Stimulated activated naive CD8-positive, alpha-beta T cell treated with anti-CD3 and anti-CD28 coated beads, Interleukin-15, Interleukin-2, amounts not matched to agents 100 ng/mL and 50 ng/mL, for 24 hours (primary cell): ENCODE measurements around the gene SIRT3.

ENCODE experiments used
- H3K27ac Mint-ChIP-seq: one replicate; pipeline ENCODE4 v1.8.0; 2021; ENCODE audit warnings: mild to moderate bottlenecking, mixed read lengths
- H3K27me3 Mint-ChIP-seq: one replicate; pipeline ENCODE4 v1.8.0; 2021; ENCODE audit warnings: mixed read lengths
- H3K36me3 Mint-ChIP-seq: one replicate; pipeline ENCODE4 v1.8.0; 2021; ENCODE audit warnings: low read depth, mixed read lengths
- H3K4me1 Mint-ChIP-seq: one replicate; pipeline ENCODE4 v1.8.0; 2021; ENCODE audit warnings: low read depth, mixed read lengths
- H3K4me3 Mint-ChIP-seq: one replicate; pipeline ENCODE4 v1.8.0; 2021; ENCODE audit warnings: mild to moderate bottlenecking, mixed read lengths
- H3K9me3 Mint-ChIP-seq: one replicate; pipeline ENCODE4 v1.8.0; 2021; ENCODE audit warnings: mixed read lengths

Gene SIRT3

GRCh38 chr11:235997-236773, at the start of gene SIRT3:
Gene SIRT3, minus strand, starts transcription at chr11:236342. Its CDS starts 14 bp downstream, at chr11:236328.
- Mint-ChIP-seq H3K27me3 (no peaks in the 10 kb centered on the region), H3K4me1 (peaks cover 49% of the 10 kb centered on the region), H3K4me3 (peak within 1 kb of the TSS; percentile 94), H3K9me3 (no peaks in the 10 kb centered on the region), H3K36me3 (peaks cover 27% of the 10 kb centered on the region), H3K27ac (peak within 1 kb of the TSS; percentile 99)

DNA sequence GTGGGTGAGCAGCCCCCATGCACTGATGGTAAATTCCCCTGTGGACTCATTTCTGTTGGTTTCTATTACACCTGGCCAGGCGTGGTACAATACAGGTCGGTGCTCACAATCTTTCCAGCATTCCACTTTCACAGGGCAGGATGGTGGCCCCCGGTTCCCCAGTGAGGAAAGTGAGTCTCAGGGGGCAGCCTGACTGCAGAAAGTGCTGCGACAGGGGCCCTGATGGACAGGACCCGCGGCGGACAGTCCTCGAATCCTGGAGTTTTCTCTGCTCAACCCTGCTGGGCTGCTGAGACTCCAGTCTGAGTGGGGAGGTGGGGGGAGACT, 49.7 kb upstream of the SIRT3 start:
- no peak overlapping the region for H3K27ac Mint-ChIP-seq
- H3K27me3 Mint-ChIP-seq: peaks cover 18% of the 10 kb centered on the region
- H3K4me1 Mint-ChIP-seq: peaks cover 54% of the 10 kb centered on the region
- H3K4me3 Mint-ChIP-seq: no peak overlapping the region
- peaks cover 4% of the 10 kb centered on the region for H3K36me3 Mint-ChIP-seq
- no peaks in the 10 kb centered on the region for H3K9me3 Mint-ChIP-seq

DNA sequence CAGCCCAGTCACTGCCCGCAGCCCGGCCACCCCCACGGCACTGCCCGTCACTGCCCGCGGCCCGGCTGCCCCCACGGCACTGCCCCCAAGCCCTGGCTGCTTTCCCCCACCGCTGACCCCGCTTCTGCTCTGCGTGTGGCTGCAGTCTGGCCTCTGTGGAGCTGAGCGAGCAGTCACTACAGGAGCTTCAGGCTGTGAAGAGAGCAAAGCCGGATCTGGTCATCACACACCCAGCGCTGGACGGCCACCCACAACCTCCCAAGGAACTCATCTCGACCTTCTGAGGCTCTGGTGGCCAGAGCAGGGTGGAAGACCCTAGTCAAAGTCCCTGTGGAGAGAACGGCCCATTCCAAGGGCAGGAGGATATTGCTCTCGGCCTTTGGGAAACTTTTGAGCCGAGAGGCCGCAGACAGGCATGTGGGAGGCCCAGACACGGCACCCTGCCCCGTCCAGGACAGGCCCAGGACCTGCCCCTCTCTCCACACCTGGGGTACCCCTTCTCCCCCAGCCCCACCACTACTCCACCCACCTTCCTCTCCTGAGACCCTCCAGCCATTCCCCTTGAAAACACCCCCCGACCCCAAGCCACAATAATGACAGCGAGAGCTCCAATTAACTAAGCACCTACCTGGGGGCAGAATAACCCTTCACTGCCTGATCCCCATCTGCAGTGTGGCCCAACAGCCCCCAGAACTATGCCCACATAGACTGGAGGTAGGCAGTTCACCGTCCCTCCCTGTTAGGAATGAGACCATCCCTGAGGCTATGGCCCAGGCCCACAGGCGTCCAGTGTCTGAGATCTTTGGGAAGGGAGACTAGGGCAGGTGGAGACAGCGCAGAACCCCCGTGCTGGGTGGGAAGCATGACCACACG, 49.1 kb upstream of the SIRT3 start:
- Mint-ChIP-seq H3K4me3 (no peak overlapping the region), H3K36me3 (peaks cover 4% of the 10 kb centered on the region), H3K9me3 (no peaks in the 10 kb centered on the region), H3K27me3 (peaks cover 21% of the 10 kb centered on the region), H3K27ac (no peak overlapping the region), H3K4me1 (peaks cover 57% of the 10 kb centered on the region)

DNA sequence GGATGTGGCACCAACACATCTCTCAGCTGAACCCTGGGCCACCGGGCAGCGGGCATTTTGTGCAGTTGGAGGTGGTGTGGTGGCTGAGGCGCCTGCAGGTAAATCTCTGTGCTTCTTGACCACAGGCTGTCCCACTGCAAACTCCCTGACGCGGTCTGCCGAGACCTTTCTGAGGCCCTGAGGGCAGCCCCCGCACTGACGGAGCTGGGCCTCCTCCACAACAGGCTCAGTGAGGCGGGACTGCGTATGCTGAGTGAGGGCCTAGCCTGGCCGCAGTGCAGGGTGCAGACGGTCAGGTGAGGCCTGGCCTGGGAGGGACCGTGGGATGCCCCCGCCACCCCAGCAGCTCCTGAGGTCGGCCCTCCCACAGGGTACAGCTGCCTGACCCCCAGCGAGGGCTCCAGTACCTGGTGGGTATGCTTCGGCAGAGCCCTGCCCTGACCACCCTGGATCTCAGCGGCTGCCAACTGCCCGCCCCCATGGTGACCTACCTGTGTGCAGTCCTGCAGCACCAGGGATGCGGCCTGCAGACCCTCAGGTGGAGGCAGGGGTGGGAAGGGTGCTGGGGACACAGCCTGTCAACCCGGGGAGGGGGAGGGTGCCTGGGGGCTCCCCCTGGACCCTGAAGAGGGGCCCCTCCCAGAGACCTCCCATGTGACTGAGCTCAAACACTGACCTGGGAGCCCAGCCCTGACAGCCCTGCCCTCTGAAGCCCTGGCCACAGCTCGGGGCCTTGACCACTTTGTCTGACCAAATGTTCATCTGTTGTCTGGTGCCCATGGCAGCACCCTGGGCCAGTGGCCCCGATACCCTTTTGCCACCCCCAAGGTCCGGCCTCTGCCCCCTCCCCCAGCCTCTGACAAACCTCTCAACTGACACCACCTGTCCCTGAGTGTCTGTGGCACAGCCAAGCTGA, 48.2 kb upstream of the SIRT3 start:
- peaks cover 4% of the 10 kb centered on the region for H3K36me3 Mint-ChIP-seq
- peaks cover 21% of the 10 kb centered on the region for H3K27me3 Mint-ChIP-seq
- peaks cover 52% of the 10 kb centered on the region for H3K4me1 Mint-ChIP-seq
- H3K27ac Mint-ChIP-seq: no peak overlapping the region
- H3K4me3 Mint-ChIP-seq: no peak overlapping the region
- H3K9me3 Mint-ChIP-seq: no peaks in the 10 kb centered on the region

DNA sequence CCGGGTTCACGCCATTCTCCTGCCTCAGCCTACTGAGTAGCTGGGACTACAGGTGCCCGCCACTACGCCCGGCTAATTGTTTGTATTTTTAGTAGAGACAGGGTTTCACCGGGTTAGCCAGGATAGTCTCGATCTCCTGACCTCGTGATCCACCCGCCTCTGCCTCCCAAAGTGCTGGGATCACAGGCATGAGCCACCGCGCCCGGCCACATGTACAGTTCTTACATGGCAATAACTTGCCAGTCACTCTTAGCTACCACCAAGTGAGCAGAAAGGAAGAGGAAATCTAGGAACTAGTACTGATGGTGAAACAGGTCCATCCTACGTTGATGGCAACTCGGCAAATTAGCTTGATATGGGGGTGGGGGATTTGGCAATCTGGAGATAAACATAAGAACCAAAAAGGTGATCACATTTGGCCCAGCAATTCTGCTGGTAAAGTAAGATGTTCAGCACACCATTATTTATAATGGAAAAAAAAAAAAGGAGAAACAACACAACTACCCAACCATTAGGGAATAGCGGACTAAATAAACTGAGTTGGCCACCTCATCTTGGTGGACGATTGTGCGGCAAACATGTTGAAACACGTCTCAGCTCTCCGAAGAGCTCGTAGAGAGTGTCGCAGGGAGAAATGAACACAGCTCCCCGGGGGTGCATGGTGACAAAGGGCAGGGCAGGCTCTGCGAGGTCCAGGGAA, 47.4 kb upstream of the SIRT3 start:
- peak overlapping the region; percentile 5 for H3K27ac Mint-ChIP-seq
- H3K4me3 Mint-ChIP-seq: no peak overlapping the region
- peaks cover 4% of the 10 kb centered on the region for H3K36me3 Mint-ChIP-seq
- peaks cover 24% of the 10 kb centered on the region for H3K27me3 Mint-ChIP-seq
- no peaks in the 10 kb centered on the region for H3K9me3 Mint-ChIP-seq
- H3K4me1 Mint-ChIP-seq: peaks cover 55% of the 10 kb centered on the region

DNA sequence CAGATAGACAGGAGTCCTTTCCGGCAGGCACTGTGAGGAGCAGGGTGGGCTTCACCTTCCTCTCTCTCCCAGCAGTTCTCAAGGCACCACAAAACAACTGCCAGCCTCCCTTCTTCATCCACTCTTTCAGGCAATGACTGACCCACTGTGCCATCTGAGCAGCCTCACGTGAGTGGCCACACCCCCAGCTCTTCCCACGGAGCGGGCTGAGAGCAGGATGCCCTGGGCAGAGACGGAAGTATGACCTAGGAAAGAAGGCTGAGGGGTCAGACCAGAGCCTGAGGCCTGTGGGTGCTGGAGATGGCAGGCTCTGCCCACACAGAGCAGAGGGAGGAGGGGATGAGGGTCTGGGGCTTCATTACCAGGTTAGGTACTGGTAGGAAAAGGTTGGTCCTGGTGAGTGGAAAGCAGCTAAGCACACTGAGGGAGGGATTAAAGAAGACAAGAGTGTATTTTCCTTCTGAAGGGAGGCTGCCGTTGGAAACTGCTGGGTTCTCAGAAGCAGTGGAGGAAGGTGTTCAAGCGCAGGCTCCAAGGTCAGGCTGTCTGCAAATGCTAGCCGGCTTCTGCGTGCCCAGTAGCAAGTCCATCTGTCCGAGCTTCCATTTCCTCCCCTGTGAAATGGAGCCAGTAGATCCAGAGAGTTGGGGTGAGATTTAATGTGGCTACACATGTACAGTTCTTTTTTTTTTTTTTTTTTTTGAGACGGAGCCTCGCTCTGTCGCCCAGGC, 46.7 kb upstream of the SIRT3 start:
- peak overlapping the region; percentile 68 for H3K4me3 Mint-ChIP-seq
- H3K27me3 Mint-ChIP-seq: peaks cover 29% of the 10 kb centered on the region
- H3K9me3 Mint-ChIP-seq: no peaks in the 10 kb centered on the region
- H3K27ac Mint-ChIP-seq: peak overlapping the region; percentile 14
- H3K36me3 Mint-ChIP-seq: peaks cover 1% of the 10 kb centered on the region
- H3K4me1 Mint-ChIP-seq: peaks cover 58% of the 10 kb centered on the region

GRCh38 chr11:282171-282570, 46.0 kb upstream of the SIRT3 start:
- peaks cover 32% of the 10 kb centered on the region for H3K27me3 Mint-ChIP-seq
- H3K27ac Mint-ChIP-seq: no peak overlapping the region
- H3K4me3 Mint-ChIP-seq: peak overlapping the region; percentile 68
- H3K4me1 Mint-ChIP-seq: peaks cover 60% of the 10 kb centered on the region
- H3K36me3 Mint-ChIP-seq: no peaks in the 10 kb centered on the region
- H3K9me3 Mint-ChIP-seq: peaks cover 3% of the 10 kb centered on the region

- Mint-ChIP-seq H3K27ac (no peak overlapping the region), H3K9me3 (peaks cover 7% of the 10 kb centered on the region), H3K4me1 (peaks cover 59% of the 10 kb centered on the region), H3K4me3 (peak overlapping the region; percentile 68), H3K27me3 (peaks cover 32% of the 10 kb centered on the region), H3K36me3 (peaks cover 4% of the 10 kb centered on the region)
Measured at GRCh38 chr11:281486-282161, 45.5 kb upstream of the SIRT3 start.

GRCh38 chr11:280706-281485, 44.8 kb upstream of the SIRT3 start:
- Mint-ChIP-seq H3K27ac (no peak overlapping the region), H3K4me1 (peaks cover 55% of the 10 kb centered on the region), H3K36me3 (peaks cover 6% of the 10 kb centered on the region), H3K9me3 (peaks cover 14% of the 10 kb centered on the region), H3K4me3 (peak overlapping the region; percentile 68), H3K27me3 (peaks cover 32% of the 10 kb centered on the region)

- Mint-ChIP-seq H3K9me3 (peaks cover 15% of the 10 kb centered on the region), H3K4me3 (peak overlapping the region; percentile 68), H3K27me3 (peaks cover 32% of the 10 kb centered on the region), H3K4me1 (peaks cover 55% of the 10 kb centered on the region), H3K27ac (no peak overlapping the region), H3K36me3 (peaks cover 6% of the 10 kb centered on the region)
Measured at GRCh38 chr11:279966-280705, 44.0 kb upstream of the SIRT3 start.

- Mint-ChIP-seq H3K9me3 (peaks cover 15% of the 10 kb centered on the region), H3K4me3 (peak overlapping the region; percentile 72), H3K4me1 (peaks cover 55% of the 10 kb centered on the region), H3K36me3 (peaks cover 6% of the 10 kb centered on the region), H3K27ac (no peak overlapping the region), H3K27me3 (peaks cover 32% of the 10 kb centered on the region)
Measured at GRCh38 chr11:279040-279965, 43.2 kb upstream of the SIRT3 start.
